NCI-H2227 treated with DMSO at 0.1 percent for 48 hours (cell line): ENCODE measurements around the gene EBNA1BP2.
"Not testable (repeated sequence)": the region's sequence is repeated elsewhere in the genome, so short reads cannot be mapped to it uniquely, and the experiment has no call there.

Source experiments
- DNase-seq: peaks from one replicate; lab custom pipeline; 2025; lab: John Stamatoyannopoulos, UW

The EBNA1BP2 gene, protein sequence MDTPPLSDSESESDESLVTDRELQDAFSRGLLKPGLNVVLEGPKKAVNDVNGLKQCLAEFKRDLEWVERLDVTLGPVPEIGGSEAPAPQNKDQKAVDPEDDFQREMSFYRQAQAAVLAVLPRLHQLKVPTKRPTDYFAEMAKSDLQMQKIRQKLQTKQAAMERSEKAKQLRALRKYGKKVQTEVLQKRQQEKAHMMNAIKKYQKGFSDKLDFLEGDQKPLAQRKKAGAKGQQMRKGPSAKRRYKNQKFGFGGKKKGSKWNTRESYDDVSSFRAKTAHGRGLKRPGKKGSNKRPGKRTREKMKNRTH

DNA sequence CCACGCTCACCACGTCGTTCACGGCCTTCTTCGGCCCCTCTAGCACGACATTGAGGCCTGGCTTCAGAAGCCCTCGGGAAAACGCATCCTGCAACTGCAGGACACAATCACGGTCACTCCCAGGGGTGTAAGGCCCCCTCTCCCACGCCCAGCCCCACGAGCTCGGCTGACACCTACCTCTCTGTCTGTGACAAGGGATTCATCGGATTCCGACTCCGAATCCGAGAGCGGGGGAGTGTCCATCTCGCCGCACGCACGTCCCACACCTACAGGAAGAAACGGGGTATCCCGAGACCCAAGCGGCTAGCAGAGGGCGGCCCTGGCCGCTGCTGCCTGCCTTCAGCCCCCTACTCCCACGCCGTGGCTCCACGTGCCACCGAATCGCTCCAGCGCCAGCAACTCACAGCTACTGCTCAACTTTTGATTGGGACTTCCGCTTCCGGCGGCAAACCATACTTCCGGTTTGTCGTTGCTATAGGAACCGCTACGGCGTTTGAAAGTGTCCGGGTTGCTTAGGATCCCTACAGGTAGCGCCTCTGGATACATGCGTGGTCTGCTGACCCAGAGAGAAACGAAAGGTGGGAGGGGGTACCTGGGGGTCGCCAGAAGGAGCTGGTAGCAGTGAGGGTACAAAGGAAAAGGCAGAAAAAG is at the start of gene EBNA1BP2, which contains the start of gene CFAP57:
TSS of gene EBNA1BP2 (minus strand) at position 415 of the 651 bp plus-strand sequence. CDS start at position 243, 172 bp downstream.
TSS of gene CFAP57 (plus strand) at position 455 of the 651 bp plus-strand sequence. CDS start 424 bp downstream, outside the sequence.
- peak; percentile 95 for DNase-seq

GRCh38 chr1:43221797-43222196 is 49.7 kb upstream of the EBNA1BP2 start:
- DNase-seq = no peak

DNA sequence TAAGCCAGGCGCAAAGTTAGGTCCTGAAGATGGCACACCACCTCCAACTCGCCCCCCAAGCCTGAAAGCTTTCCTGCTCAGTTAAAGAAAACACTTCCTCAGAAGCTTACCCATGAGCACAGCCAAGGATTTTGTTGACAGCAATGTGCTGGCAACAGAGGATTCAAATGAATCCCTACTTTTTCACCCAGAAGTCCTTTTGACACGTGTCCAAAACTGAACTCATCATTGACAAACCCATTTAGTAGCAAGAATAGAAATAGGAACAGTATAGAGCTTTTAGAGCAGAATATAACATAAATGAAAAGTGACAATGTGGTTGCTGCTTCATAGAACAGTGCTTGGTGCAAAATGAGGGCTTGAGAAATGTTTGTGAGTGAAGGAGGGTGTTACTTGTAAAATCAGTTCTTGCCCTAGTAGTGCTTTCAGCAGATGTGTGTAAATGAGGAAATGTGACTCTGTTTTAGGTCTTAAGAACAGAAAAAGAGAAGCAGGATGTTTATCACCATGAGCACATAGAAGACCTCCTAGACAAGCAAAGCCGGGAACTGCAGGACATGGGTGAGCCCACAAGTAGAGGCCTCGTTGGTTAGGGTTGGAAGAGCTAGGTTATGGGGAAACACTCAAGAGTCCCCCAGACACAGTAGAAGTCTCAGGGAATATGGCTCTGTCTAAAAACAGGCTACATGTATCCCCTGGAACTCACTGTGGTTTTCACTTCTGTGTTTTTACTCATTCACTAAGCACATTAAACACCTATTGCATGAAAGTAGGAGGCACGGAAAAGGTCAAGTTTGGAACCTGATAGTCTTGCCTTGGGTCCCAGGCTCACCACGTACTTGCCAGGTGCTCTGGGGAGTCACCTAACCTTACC is 49.1 kb upstream of the EBNA1BP2 start:
- no peak for DNase-seq

DNA sequence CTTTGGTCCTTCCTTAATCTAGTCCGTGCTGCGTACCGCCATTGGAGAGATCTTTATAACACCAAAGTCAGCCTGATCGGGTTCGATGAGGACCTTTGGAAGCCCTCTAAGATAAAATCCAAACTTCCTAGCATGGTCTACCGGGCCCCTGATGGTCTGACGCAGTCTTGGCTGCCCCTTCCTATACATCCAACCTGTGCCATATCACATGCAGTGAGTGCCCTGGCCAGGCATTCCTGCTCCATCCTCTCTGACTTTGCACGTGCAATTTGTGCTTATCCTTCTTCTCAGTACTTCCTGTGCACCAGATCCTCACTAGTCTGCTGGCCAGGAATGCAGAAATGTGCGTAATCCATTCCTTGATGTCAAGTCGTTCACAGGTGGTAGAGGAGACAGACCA is 45.7 kb upstream of the EBNA1BP2 start:
- DNase-seq = no peak

- no peak for DNase-seq
Observed at GRCh38 chr1:43214501-43215444, 42.7 kb upstream of the EBNA1BP2 start.

- not testable (repeated sequence) for DNase-seq
Observed at GRCh38 chr1:43208277-43208676, 36.2 kb upstream of the EBNA1BP2 start.

DNA sequence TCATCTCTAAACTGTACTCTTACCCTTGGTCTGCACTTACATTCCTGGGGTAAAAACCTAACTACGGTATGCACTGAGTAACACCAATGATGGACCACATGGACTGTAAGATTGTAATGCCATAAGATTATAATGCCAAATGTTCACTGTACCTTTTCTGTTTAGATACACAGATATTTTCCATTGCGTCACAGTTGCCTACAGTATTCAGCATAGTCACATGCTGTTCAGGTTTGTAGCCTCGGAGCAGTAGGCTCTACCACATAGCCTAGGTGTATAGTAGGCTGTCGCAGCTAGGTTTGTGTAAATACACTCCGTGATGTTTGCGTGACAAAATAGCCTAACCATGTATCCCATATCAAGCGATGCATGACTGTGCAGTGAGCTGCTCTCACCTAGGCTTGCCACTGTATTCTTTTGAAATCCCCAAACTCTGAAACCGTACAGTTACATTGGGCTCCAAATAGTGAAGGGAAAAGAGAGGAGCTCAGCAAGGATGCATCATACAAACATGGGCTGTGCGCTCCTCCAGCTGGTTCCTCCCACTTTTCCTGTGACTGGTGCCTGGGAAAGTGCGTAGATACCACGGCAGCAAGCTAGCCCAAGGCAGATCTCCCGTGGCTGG is 35.3 kb upstream of the EBNA1BP2 start:
- DNase-seq = no peak

DNA sequence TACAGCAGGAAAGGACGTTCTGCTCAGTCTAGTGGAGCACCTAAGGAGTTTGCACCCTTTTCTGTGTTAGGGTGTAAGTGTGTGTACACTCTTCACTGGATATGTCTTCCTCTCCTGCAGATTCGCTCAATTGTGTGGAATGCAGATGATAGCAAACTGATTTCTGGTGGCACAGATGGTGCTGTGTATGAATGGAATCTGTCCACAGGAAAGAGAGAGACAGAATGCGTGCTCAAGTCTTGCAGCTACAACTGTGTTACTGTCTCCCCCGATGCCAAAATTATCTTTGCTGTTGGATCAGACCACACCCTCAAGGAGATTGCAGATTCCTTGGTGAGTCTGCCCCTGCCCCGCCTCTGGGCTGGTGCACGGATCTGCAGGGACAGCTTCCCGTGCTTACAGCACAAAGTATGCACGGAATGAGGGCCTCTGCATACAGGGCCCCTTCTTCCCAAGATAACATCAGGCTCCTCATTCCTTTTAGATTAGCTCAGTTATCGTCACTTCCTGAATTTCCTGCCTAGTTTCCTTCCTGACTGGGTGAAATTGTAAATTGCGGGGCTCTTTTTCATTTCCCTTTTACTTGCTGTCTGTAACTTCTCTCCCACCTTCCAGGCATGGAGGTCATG is 34.6 kb upstream of the EBNA1BP2 start:
- no peak for DNase-seq

- DNase-seq = no peak
Observed at GRCh38 chr1:43205671-43206070, 33.6 kb upstream of the EBNA1BP2 start.

GRCh38 chr1:43204394-43204793 is 32.3 kb upstream of the EBNA1BP2 start:
- no peak for DNase-seq

GRCh38 chr1:43203859-43204258 is 31.8 kb upstream of the EBNA1BP2 start:
- no peak for DNase-seq

DNA sequence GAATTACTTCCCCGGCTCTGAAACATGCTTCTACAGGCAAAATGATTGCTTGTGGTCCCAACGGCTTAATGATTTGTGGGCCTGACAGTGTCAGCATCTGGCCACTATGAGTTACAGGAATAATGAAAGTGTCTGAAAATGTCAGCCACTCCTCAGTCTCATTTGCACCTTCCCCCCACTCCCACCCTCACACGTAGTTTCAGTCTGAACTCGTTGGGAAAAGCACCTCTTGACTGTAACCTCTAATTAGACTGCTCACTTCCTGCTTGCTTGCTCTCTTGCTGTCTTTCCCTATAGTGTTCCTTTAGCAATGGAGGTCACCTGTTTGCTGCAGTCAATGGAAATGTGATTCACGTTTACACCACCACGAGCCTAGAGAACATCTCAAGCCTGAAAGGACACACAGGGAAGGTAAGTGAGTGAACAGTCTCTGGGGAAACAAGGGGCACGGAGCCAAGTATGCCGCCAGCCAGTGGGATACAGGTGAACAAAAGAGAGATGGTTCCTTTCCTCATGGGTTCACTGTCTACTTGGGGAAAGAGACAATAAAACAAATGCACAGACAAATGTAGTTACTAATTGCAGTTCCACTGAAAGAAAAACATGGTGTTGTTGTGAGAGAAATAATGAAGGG is 27.1 kb upstream of the EBNA1BP2 start:
- peak; percentile 83 for DNase-seq

- no peak for DNase-seq
Observed at GRCh38 chr1:43197343-43198127, 25.4 kb upstream of the EBNA1BP2 start.

- no peak for DNase-seq
Observed at GRCh38 chr1:43194509-43194908, 22.4 kb upstream of the EBNA1BP2 start.

GRCh38 chr1:43188106-43188505 is 16.0 kb upstream of the EBNA1BP2 start:
- DNase-seq = no peak

DNA sequence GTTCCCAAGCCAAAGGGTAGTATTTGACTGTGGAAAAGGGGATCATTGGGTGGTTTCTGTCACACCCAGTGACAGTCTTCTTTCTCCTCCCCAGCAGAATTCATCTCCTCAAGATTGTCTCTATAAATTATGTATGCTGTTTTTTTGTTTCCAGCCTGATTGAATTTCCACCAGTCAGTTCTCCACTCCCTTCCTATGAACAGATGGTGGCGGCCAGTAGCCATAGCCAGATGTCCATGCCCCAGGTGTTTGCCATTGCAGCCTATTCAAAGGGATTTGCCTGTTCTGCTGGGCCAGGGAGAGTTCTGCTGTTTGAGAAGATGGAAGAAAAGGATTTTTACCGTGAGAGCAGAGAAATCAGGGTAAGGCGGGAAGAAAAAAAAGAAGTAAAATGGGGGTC is 12.9 kb upstream of the EBNA1BP2 start:
- DNase-seq = no peak

- no peak for DNase-seq
Observed at GRCh38 chr1:43184388-43184787, 12.3 kb upstream of the EBNA1BP2 start.

DNA sequence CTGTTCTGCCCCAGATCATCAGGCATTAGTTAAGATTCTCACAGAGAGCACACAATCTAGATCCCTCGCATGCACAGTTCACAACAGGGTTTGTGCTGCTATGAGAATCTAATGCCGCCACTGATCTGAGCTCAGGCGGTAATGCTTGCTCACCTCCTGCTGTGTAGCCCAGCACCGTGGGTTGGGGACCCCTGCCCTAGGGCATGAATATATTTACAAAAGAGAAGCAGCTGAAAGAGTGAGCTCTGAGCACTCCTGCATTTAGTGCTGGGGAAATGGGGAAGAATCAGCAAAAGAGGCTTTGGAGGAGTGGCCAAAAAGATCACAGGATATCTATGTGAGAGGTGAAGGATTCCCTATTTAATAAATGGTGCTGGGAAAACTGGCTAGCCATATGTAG is 5.6 kb upstream of the EBNA1BP2 start:
- no peak for DNase-seq

DNA sequence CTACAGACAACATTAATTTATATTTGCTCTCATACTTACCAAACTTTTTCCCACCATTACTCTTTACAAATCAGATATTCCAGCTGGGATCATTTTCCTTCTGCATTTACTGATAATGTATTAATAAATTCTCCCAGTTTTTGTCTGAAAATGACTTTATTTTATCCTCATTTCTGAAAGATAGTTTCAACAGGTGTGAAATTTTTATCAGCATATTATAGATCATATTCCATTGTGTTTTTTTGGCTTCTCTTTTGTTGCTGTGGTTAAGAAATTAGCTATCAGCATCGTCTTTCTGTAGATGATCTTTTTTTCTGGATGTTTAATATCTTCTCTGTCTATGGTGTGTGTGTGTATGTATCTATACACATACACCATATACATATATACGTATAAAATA is 2.8 kb upstream of the EBNA1BP2 start:
- no peak for DNase-seq
